HFFc6 (cell line): ENCODE measurements around the gene IL1R2. TPM values are rescaled to one million over a fixed set of nuclear protein-coding genes. Genes with fewer than 3 reads are reported as not detected.
A peak's percentile ranks its signal among the peaks of the same experiment; 100 is the strongest.

Experiments
- DNase-seq: peaks from one replicate; pipeline ENCODE4 v3.0.0-alpha.2; 2018
- H3K27ac Mint-ChIP-seq: 2 replicates; pipeline ENCODE4 v1.8.0; 2020; ENCODE audit warnings: mild to moderate bottlenecking, mixed read lengths
- H3K27me3 Mint-ChIP-seq: 2 replicates; pipeline ENCODE4 v1.8.0; 2021; ENCODE audit warnings: mild to moderate bottlenecking, moderate library complexity, mixed read lengths; ENCODE audit not compliant: insufficient read depth
- H3K36me3 Mint-ChIP-seq: 2 replicates; pipeline ENCODE4 v1.8.0; 2021; ENCODE audit warnings: low read depth, mixed read lengths
- H3K4me1 Mint-ChIP-seq: 2 replicates; pipeline ENCODE4 v1.8.0; 2020; ENCODE audit warnings: low read depth, mixed read lengths
- H3K4me3 Mint-ChIP-seq: 2 replicates; pipeline ENCODE4 v1.8.0; 2020; ENCODE audit warnings: mild to moderate bottlenecking, moderate library complexity, mixed read lengths
- H3K9me3 Mint-ChIP-seq: 2 replicates; pipeline ENCODE4 v1.8.0; 2020; ENCODE audit warnings: mild to moderate bottlenecking, mixed read lengths
- CTCF ChIP-seq: fragments of 200-600 bp; sonication (generic); IDR thresholded peaks from 2 replicates; pipeline ENCODE4 v1.5.0; 2021; ENCODE audit warnings: antibody characterized with exemption, mild to moderate bottlenecking
- total RNA-seq, 6 experiments: library from RNA; stranded (reverse); fragmentation: NEBNext Ultra II Directional; extraction: Animal tissue kit (Norgen Biotek cat#: 25700); gene quantifications; 2 replicates in 1 of 6; 3 replicates in 5 of 6; pipeline ENCODE4 v1.2.3, GENCODE V29; 2021

Gene IL1R2
- total RNA-seq, 6 experiments from 2014 or later = 0.25 to 0.36 TPM; not detected in 4

GRCh38 chr2:102021779-102022178, 30.0 kb downstream of the IL1R2 start:
- H3K9me3 Mint-ChIP-seq = no peaks in the 10 kb centered on the region
- H3K4me1 Mint-ChIP-seq = peaks cover 62% of the 10 kb centered on the region
- DNase-seq = no peak
- H3K4me3 Mint-ChIP-seq = no peak overlapping the region
- no peaks in the 10 kb centered on the region for H3K36me3 Mint-ChIP-seq
- peaks cover 1% of the 10 kb centered on the region; the same call in 1 of the 2 replicates for H3K27me3 Mint-ChIP-seq
- H3K27ac Mint-ChIP-seq = peak overlapping the region; percentile 8; the same call in 1 of the 2 replicates
- no peak for TF ChIP-seq CTCF

DNA sequence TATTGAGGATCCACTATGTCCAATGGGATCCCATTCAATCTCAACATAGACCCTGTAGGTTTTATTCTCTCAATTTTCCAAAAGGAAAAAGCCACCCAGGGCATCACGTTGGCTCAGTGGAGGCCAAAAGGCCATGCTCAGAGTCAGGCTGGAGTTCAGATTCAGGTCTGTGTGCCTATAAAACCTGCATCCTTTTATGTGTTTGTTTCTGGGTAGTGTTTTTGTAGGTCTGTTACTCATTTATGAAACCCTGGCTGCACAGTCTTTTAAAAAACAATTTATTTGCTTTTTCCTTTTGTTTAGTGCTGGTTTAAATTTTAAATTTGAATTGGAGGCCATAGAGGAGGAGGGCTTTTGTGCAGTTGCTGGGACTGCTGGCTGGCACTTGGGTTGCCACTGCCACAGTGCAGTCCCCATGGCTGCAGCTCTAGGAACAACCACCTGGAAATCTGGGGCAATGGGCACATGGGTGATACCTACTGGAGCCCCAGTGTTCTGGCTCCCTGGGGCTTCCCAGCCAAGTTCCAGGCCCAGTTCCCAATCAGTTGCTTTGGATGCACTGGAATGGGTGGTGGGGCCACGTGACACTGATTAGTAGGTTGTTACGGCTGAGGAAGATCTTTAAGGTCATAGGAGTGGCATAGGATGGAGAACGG, 31.3 kb downstream of the IL1R2 start:
- Mint-ChIP-seq H3K4me3 (no peak overlapping the region), H3K9me3 (no peaks in the 10 kb centered on the region), H3K36me3 (no peaks in the 10 kb centered on the region), H3K27ac (no peak overlapping the region), H3K27me3 (peaks cover 1% of the 10 kb centered on the region; the same call in 1 of the 2 replicates), H3K4me1 (peaks cover 75% of the 10 kb centered on the region)
- no peak for DNase-seq
- no peak for TF ChIP-seq CTCF

GRCh38 chr2:102024410-102024809, 32.6 kb downstream of the IL1R2 start:
- H3K4me1 Mint-ChIP-seq = peaks cover 76% of the 10 kb centered on the region
- H3K27ac Mint-ChIP-seq = no peak overlapping the region
- H3K9me3 Mint-ChIP-seq = no peaks in the 10 kb centered on the region
- peaks cover 1% of the 10 kb centered on the region; the same call in 1 of the 2 replicates for H3K27me3 Mint-ChIP-seq
- H3K4me3 Mint-ChIP-seq = no peak overlapping the region
- TF ChIP-seq CTCF = no peak
- no peak for DNase-seq
- H3K36me3 Mint-ChIP-seq = no peaks in the 10 kb centered on the region

DNA sequence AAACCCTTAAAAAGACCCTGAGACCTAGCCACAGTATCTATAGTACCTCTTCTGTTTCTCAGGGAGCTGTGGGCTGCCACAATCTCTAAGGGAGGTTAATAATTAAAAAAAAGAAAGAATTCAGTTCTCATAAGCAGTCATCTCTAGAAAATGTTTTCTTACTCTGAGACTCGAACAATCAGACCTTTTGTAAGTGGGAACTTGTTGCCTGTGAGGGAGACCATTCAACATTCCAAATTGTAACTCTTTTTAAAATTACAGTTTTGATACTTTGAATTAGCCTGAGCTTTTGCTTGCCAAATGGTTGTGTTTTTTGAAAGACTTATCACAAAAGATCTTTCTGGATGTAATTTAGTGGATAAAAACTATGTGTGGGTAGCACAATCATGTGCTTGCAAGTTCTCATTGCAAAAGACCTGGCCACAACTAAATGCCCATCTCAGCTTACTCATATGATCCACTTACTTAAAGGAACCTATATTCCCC, 33.3 kb downstream of the IL1R2 start:
- peaks cover 75% of the 10 kb centered on the region for H3K4me1 Mint-ChIP-seq
- no peak overlapping the region for H3K4me3 Mint-ChIP-seq
- H3K36me3 Mint-ChIP-seq = peaks cover 3% of the 10 kb centered on the region; the same call in 1 of the 2 replicates
- H3K27me3 Mint-ChIP-seq = peaks cover 1% of the 10 kb centered on the region; the same call in 1 of the 2 replicates
- DNase-seq = peak; percentile 10
- TF ChIP-seq CTCF = no peak
- H3K9me3 Mint-ChIP-seq = no peaks in the 10 kb centered on the region
- H3K27ac Mint-ChIP-seq = no peak overlapping the region

- no peak overlapping the region for H3K27ac Mint-ChIP-seq
- H3K4me3 Mint-ChIP-seq = no peak overlapping the region
- H3K4me1 Mint-ChIP-seq = peaks cover 69% of the 10 kb centered on the region
- TF ChIP-seq CTCF = no peak
- H3K27me3 Mint-ChIP-seq = peaks cover 1% of the 10 kb centered on the region; the same call in 1 of the 2 replicates
- DNase-seq = no peak
- H3K9me3 Mint-ChIP-seq = no peaks in the 10 kb centered on the region
- H3K36me3 Mint-ChIP-seq = peaks cover 3% of the 10 kb centered on the region; the same call in 1 of the 2 replicates
Measured at GRCh38 chr2:102025583-102026267, 34.0 kb downstream of the IL1R2 start.
